BJ (cell line): ENCODE results near the gene FAM180A. TPM values are rescaled to one million over a fixed set of nuclear protein-coding genes. Genes with fewer than 3 reads are reported as not detected.

Experiments used
- CTCF ChIA-PET: fragments of 350-600 bp; formaldehyde crosslinking; extraction: SDS; loops from one replicate; lab custom pipeline; 2021; ENCODE audit warnings: antibody characterized with exemption, inconsistent platforms; lab: Yijun Ruan, JAX
- POLR2A ChIA-PET: fragments of 300-600 bp; sonication (Branson Sonifier 250); formaldehyde crosslinking; extraction: SDS; loops from one replicate; lab custom pipeline; 2021; ENCODE audit warnings: antibody characterized with exemption; lab: Charles Lee
- DNase-seq: peaks from one replicate; pipeline ENCODE4 v3.0.0-alpha.2; 2011; ENCODE audit warnings: low read depth
- H3K27me3 ChIP-seq: 2 replicates; pipeline ENCODE4 v1.6.0; 2011; ENCODE audit warnings: low read length; ENCODE audit not compliant: control insufficient read depth, insufficient read depth
- H3K36me3 ChIP-seq: 2 replicates; pipeline ENCODE4 v1.5.1; 2011; ENCODE audit warnings: low read length; ENCODE audit not compliant: control insufficient read depth, insufficient read depth
- H3K4me3 ChIP-seq: 2 replicates; pipeline ENCODE4 v1.5.1; 2011; ENCODE audit warnings: low read depth, mild to moderate bottlenecking, control low read depth, low read length
- polyA plus RNA-seq: library from polyadenylated mRNA; depleted of rRNA; stranded (reverse); fragments of >200 nt; gene quantifications from 2 replicates; pipeline ENCODE4 v1.2.3, GENCODE V29; 2011
- TF ChIP-seq, protein P1 (sequence below): IDR thresholded peaks from 2 replicates; pipeline ENCODE4 v1.5.1; 2011; ENCODE audit warnings: low read depth, mild to moderate bottlenecking, control low read depth, inconsistent platforms, low read length, moderate library complexity; ENCODE audit not compliant: insufficient read depth

FAM180A gene
- polyA plus RNA-seq, 1 experiment: 2.1 TPM

DNA sequence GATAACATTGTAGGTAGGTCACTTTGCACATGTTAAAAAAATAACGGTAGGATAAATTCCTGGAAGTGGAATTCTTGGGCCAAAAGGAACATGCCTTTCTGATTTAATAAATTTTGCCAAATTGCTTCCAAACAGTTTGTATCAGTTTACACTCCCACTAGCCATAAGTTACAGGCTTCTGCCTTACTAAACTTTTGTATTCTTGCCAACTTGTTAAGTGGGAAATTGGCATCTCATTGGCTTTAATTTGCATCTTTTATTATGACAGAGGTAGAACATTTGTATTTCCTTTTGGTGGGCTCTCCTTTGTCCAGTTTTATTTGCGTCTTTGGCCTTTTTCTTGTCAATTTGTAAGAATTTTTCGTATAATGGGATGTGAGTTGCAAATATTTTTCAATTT is 38.3 kb upstream of the FAM180A start:
- no peak for DNase-seq
- TF ChIP-seq, protein P1, sequence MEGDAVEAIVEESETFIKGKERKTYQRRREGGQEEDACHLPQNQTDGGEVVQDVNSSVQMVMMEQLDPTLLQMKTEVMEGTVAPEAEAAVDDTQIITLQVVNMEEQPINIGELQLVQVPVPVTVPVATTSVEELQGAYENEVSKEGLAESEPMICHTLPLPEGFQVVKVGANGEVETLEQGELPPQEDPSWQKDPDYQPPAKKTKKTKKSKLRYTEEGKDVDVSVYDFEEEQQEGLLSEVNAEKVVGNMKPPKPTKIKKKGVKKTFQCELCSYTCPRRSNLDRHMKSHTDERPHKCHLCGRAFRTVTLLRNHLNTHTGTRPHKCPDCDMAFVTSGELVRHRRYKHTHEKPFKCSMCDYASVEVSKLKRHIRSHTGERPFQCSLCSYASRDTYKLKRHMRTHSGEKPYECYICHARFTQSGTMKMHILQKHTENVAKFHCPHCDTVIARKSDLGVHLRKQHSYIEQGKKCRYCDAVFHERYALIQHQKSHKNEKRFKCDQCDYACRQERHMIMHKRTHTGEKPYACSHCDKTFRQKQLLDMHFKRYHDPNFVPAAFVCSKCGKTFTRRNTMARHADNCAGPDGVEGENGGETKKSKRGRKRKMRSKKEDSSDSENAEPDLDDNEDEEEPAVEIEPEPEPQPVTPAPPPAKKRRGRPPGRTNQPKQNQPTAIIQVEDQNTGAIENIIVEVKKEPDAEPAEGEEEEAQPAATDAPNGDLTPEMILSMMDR: no peak
- CTCF ChIA-PET: interaction anchor here (0.9 to 1.3 kb wide), 3 partner anchors 10 to 52 kb away, joined by 3 to 4 read pairs (median 4); no protein-coding TSS in a partner anchor
- POLR2A ChIA-PET: no interaction called here
- no peaks in the 10 kb centered on the region for H3K36me3 ChIP-seq
- no peaks in the 10 kb centered on the region; the same call in 1 of the 2 replicates for H3K27me3 ChIP-seq
- no peak overlapping the region for H3K4me3 ChIP-seq

DNA sequence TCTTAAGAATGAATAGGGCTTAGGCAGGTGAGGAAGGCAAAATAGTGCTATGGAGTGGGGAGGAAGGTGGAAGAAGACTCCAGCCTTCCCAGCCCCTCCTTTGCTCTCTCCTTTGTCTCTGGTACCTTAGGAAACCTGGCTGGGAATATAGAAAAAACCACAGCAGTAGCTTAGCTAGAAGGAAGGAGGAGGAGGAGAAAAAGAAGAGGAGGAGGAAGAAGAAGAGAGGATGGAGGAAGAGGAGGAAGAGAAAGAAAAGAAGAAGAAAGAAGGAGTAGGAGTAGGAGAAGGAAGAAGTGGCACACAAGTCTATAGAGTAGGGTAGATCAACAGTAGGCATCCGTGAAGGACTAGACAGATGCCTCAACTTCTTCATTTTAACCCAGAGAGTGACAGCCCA is 36.5 kb upstream of the FAM180A start:
- ChIA-PET POLR2A (no interaction called here), CTCF (no interaction called here)
- Histone ChIP-seq H3K4me3 (no peak overlapping the region), H3K36me3 (no peaks in the 10 kb centered on the region), H3K27me3 (no peaks in the 10 kb centered on the region; the same call in none of the 2 replicates)
- TF ChIP-seq, protein P1: no peak
- DNase-seq: no peak

DNA sequence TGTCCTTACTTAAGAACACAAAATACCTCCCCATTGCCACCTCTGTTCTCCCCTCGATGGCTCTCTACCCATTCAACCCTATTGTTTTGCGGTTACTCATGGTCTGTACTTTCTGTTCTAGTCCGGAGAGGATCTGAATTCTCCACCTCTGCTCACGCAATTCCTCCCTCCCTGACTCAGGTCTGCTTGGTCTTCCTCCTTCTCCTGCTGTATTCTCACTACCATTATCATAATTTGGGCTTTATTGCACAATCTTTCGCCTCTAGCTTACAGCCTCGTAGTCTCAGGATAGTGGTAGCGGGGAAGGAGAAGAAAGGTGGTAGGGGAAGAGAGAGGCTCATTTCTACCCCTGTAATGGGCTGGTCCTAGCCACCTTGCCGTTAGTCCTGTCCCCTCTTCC is 35.4 kb upstream of the FAM180A start:
- DNase-seq: no peak
- POLR2A ChIA-PET: no interaction called here
- CTCF ChIA-PET: interaction anchor here (1.7 kb wide), 1 partner anchor 13 kb away, joined by 3 read pairs; no protein-coding TSS in a partner anchor
- TF ChIP-seq, protein P1: no peak
- Histone ChIP-seq H3K4me3 (no peak overlapping the region), H3K27me3 (no peaks in the 10 kb centered on the region; the same call in none of the 2 replicates), H3K36me3 (no peaks in the 10 kb centered on the region)

DNA sequence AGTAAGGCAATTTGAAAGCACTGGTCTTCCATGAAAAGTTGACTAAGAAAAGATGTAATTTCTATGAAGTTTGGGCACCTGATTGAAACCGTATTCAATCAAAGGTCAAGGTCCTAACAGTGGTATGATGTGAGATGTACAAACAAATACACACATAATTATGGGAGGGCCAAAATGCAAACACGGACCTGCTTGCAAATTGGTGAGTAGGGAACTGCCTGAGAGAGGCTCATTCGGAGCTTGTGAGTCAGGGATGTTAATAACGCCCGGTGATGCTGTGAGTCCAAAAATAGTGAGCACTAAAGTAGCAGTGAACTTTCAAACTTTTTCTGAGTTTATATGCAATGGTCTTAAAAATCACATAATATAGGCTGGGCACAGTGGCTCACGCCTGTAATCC is 34.2 kb upstream of the FAM180A start:
- POLR2A ChIA-PET: no interaction called here
- Histone ChIP-seq H3K27me3 (no peaks in the 10 kb centered on the region; the same call in none of the 2 replicates), H3K36me3 (no peaks in the 10 kb centered on the region), H3K4me3 (no peak overlapping the region)
- DNase-seq: no peak
- TF ChIP-seq, protein P1: no peak
- CTCF ChIA-PET: no interaction called here

DNA sequence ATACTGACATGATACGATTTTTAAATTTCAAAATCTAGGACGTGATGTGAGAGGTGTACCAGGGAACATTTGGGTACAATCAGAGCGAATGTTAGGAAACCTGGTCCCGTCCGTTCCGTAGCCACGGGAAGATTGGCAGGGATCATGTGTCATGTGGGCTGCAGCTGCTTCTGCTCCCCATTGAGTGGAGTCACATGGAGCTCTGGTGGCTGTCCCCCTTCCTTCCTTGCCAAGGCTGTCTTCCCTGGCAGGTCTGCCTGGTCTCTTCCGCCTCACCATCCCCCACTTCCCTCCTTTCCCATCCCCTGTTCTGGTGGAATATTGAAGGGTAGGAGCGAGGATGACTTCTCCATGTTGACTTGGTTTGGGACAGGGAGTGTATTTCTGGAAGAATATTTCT is 33.8 kb upstream of the FAM180A start:
- H3K36me3 ChIP-seq: no peaks in the 10 kb centered on the region
- H3K27me3 ChIP-seq: no peaks in the 10 kb centered on the region; the same call in none of the 2 replicates
- no peak for DNase-seq
- CTCF ChIA-PET: no interaction called here
- TF ChIP-seq, protein P1: no peak
- H3K4me3 ChIP-seq: no peak overlapping the region
- POLR2A ChIA-PET: no interaction called here
